GM23338 (cell line): ENCODE data around the gene CYP20A1. TPM values are rescaled to one million over a fixed set of nuclear protein-coding genes. Genes with fewer than 3 reads are reported as not detected.

Experiments
- ATAC-seq: fragments of 200-7000 bp; cut with Tn5 transposase; 3 replicates; pipeline ENCODE4 v1.9.1; 2020
- DNase-seq: peaks from one replicate; pipeline ENCODE4 v3.0.0-alpha.2; 2015; ENCODE audit warnings: low spot score
- H2AFZ ChIP-seq: fragments of 200-600 bp; sonication (generic); 2 replicates; pipeline ENCODE4 v1.8.0; 2016; ENCODE audit warnings: antibody characterized with exemption, mild to moderate bottlenecking, moderate library complexity
- H3F3A ChIP-seq: fragments of 200-600 bp; sonication (generic); replicated peaks from 2 replicates; pipeline ENCODE4 v1.8.0; 2017; ENCODE audit warnings: antibody characterized with exemption, mixed run types, low read depth
- H3K27ac ChIP-seq: fragments of 200-600 bp; sonication (generic); 2 replicates; pipeline ENCODE4 v1.6.1; 2016; ENCODE audit warnings: low read depth
- H3K27me3 ChIP-seq: fragments of 200-600 bp; sonication (generic); 2 replicates; pipeline ENCODE4 v1.8.0; 2016; ENCODE audit warnings: mild to moderate bottlenecking, mixed run types, moderate library complexity; ENCODE audit not compliant: insufficient read depth
- H3K36me3 ChIP-seq: fragments of 200-600 bp; sonication (generic); 2 replicates; pipeline ENCODE4 v1.8.0; 2016; ENCODE audit warnings: mild to moderate bottlenecking; ENCODE audit not compliant: insufficient read depth
- H3K4me1 ChIP-seq: fragments of 200-600 bp; sonication (generic); 2 replicates; pipeline ENCODE4 v1.8.0; 2016; ENCODE audit warnings: mild to moderate bottlenecking, moderate library complexity; ENCODE audit not compliant: insufficient read depth
- H3K4me2 ChIP-seq: fragments of 200-600 bp; sonication (generic); 2 replicates; pipeline ENCODE4 v1.7.1; 2017; ENCODE audit warnings: mixed run types
- H3K4me3 ChIP-seq: fragments of 200-600 bp; sonication (generic); 2 replicates; pipeline ENCODE4 v1.6.1; 2016; ENCODE audit warnings: mixed run types
- H3K79me2 ChIP-seq: fragments of 200-600 bp; sonication (generic); replicated peaks from 2 replicates; pipeline ENCODE4 v1.8.0; 2017; ENCODE audit warnings: mild to moderate bottlenecking; ENCODE audit not compliant: insufficient read depth
- H3K9me2 ChIP-seq: fragments of 200-600 bp; sonication (generic); 2 replicates; pipeline ENCODE4 v1.8.0; 2017; ENCODE audit not compliant: insufficient read depth
- H4K20me1 ChIP-seq: fragments of 200-600 bp; sonication (generic); replicated peaks from 2 replicates; pipeline ENCODE4 v1.8.0; 2017; ENCODE audit warnings: mild to moderate bottlenecking; ENCODE audit not compliant: insufficient read depth
- H3K27ac Mint-ChIP-seq: 2 replicates; pipeline ENCODE4 v1.8.0; 2020; ENCODE audit warnings: inconsistent platforms, mild to moderate bottlenecking, moderate library complexity, mixed read lengths
- H3K27me3 Mint-ChIP-seq: 3 replicates; pipeline ENCODE4 v1.8.0; 2022; ENCODE audit warnings: low read depth, mild to moderate bottlenecking, moderate library complexity, mixed read lengths, inconsistent platforms; ENCODE audit not compliant: insufficient read depth, poor library complexity
- H3K36me3 Mint-ChIP-seq: 3 replicates; pipeline ENCODE4 v1.8.0; 2021; ENCODE audit warnings: low read depth, mild to moderate bottlenecking, inconsistent platforms, moderate library complexity, mixed read lengths
- H3K4me1 Mint-ChIP-seq: 3 replicates; pipeline ENCODE4 v1.8.0; 2020; ENCODE audit warnings: mild to moderate bottlenecking, inconsistent platforms, mixed read lengths
- H3K4me3 Mint-ChIP-seq: 3 replicates; pipeline ENCODE4 v1.8.0; 2021; ENCODE audit warnings: moderate library complexity, mild to moderate bottlenecking, inconsistent platforms, mixed read lengths
- H3K9me3 Mint-ChIP-seq: 3 replicates; pipeline ENCODE4 v1.8.0; 2020; ENCODE audit warnings: moderate library complexity, mild to moderate bottlenecking, inconsistent platforms, mixed read lengths
- CREB1 ChIP-seq: fragments of 250-450 bp; sonication (Bioruptor Pico); IDR thresholded peaks from 2 replicates; pipeline ENCODE4 v1.5.0; 2020; ENCODE audit warnings: low read depth, mild to moderate bottlenecking, moderate library complexity
- EZH2 ChIP-seq: fragments of 200-600 bp; sonication (generic); IDR thresholded peaks from one replicate; pipeline ENCODE4 v1.8.0; 2017; ENCODE audit warnings: antibody characterized with exemption, mild to moderate bottlenecking, low read depth; ENCODE audit not compliant: unreplicated experiment
- JUNB ChIP-seq: IDR thresholded peaks from one replicate; pipeline ENCODE4 v1.6.1; 2016; ENCODE audit warnings: antibody characterized with exemption; ENCODE audit not compliant: unreplicated experiment
- NANOG ChIP-seq: IDR thresholded peaks from 2 replicates; pipeline ENCODE4 v1.6.1; 2016; ENCODE audit warnings: antibody characterized with exemption, borderline replicate concordance
- STAT1 ChIP-seq: IDR thresholded peaks from one replicate; pipeline ENCODE4 v1.6.1; 2016; ENCODE audit warnings: antibody characterized with exemption; ENCODE audit not compliant: unreplicated experiment
- ZNF331 ChIP-seq: fragments of 250-450 bp; sonication (Bioruptor Pico); IDR thresholded peaks from 2 replicates; pipeline ENCODE4 v1.5.0; 2020; ENCODE audit warnings: low read depth, mild to moderate bottlenecking, moderate library complexity
- polyA plus RNA-seq: library from polyadenylated mRNA; unstranded; fragments of >200 nt; fragmentation: Nextera tagmentation; extraction: Ambion mirVana; gene quantifications from 2 replicates; pipeline ENCODE4 v1.2.1, GENCODE V29; 2016
- total RNA-seq: library from RNA; depleted of rRNA; stranded (reverse); fragments of >200 nt; shearing (Covaris generic); gene quantifications from 2 replicates; pipeline ENCODE4 v1.2.3, GENCODE V29; 2014
- TF ChIP-seq, protein P1 (sequence below): fragments of 250-450 bp; sonication (Bioruptor Pico); IDR thresholded peaks from 2 replicates; pipeline ENCODE4 v1.5.0; 2020; ENCODE audit warnings: mild to moderate bottlenecking, moderate library complexity
- TF ChIP-seq, protein P2 (sequence below), 2 experiments: fragments of 200-600 bp in 1 of 2; sonication (generic) in 1 of 2; conservative IDR thresholded peaks; 2 replicates each; pipeline versions ENCODE4 v1.5.1 to v1.6.1; 2016 to 2017; ENCODE audit warnings: antibody characterized with exemption in 2 of 2, low read depth in 2 of 2, mild to moderate bottlenecking in 2 of 2, moderate library complexity in 1 of 2

Gene CYP20A1
- total and polyA plus RNA-seq, 2 experiments from 2014 or later: 17.0 to 21.0 TPM

DNA sequence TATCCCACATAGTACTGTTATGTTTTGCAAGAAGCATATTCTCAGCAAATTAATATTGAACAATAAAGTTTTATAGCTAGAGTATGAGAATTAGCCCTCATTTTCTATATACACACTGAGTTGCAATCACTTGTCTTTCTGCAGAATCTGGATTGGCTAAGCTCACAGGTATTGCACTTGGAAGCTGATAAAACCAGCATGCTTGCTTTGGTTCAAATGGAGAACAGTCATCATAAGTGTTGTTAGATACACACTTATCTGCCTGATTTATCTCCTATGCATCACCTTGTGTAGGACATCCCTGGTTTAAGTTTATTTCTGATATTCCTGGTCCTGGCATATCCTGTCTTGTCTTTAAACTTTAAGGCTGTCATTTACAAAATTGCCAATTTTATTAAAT is 38.0 kb upstream of the CYP20A1 start (continued):
- TF ChIP-seq, protein P1, sequence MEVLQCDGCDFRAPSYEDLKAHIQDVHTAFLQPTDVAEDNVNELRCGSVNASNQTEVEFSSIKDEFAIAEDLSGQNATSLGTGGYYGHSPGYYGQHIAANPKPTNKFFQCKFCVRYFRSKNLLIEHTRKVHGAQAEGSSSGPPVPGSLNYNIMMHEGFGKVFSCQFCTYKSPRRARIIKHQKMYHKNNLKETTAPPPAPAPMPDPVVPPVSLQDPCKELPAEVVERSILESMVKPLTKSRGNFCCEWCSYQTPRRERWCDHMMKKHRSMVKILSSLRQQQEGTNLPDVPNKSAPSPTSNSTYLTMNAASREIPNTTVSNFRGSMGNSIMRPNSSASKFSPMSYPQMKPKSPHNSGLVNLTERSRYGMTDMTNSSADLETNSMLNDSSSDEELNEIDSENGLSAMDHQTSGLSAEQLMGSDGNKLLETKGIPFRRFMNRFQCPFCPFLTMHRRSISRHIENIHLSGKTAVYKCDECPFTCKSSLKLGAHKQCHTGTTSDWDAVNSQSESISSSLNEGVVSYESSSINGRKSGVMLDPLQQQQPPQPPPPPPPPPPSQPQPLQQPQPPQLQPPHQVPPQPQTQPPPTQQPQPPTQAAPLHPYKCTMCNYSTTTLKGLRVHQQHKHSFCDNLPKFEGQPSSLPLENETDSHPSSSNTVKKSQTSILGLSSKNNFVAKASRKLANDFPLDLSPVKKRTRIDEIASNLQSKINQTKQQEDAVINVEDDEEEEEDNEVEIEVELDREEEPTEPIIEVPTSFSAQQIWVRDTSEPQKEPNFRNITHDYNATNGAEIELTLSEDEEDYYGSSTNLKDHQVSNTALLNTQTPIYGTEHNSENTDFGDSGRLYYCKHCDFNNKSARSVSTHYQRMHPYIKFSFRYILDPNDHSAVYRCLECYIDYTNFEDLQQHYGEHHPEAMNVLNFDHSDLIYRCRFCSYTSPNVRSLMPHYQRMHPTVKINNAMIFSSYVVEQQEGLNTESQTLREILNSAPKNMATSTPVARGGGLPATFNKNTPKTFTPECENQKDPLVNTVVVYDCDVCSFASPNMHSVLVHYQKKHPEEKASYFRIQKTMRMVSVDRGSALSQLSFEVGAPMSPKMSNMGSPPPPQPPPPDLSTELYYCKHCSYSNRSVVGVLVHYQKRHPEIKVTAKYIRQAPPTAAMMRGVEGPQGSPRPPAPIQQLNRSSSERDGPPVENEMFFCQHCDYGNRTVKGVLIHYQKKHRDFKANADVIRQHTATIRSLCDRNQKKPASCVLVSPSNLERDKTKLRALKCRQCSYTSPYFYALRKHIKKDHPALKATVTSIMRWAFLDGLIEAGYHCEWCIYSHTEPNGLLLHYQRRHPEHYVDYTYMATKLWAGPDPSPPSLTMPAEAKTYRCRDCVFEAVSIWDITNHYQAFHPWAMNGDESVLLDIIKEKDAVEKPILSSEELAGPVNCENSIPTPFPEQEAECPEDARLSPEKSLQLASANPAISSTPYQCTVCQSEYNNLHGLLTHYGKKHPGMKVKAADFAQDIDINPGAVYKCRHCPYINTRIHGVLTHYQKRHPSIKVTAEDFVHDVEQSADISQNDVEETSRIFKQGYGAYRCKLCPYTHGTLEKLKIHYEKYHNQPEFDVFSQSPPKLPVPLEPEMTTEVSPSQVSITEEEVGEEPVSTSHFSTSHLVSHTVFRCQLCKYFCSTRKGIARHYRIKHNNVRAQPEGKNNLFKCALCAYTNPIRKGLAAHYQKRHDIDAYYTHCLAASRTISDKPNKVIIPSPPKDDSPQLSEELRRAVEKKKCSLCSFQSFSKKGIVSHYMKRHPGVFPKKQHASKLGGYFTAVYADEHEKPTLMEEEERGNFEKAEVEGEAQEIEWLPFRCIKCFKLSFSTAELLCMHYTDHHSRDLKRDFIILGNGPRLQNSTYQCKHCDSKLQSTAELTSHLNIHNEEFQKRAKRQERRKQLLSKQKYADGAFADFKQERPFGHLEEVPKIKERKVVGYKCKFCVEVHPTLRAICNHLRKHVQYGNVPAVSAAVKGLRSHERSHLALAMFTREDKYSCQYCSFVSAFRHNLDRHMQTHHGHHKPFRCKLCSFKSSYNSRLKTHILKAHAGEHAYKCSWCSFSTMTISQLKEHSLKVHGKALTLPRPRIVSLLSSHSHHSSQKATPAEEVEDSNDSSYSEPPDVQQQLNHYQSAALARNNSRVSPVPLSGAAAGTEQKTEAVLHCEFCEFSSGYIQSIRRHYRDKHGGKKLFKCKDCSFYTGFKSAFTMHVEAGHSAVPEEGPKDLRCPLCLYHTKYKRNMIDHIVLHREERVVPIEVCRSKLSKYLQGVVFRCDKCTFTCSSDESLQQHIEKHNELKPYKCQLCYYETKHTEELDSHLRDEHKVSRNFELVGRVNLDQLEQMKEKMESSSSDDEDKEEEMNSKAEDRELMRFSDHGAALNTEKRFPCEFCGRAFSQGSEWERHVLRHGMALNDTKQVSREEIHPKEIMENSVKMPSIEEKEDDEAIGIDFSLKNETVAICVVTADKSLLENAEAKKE (CRISPR knock-in tag): no peak
- TF ChIP-seq JUNB (no peak), STAT1 (no peak), NANOG (no peak)
- TF ChIP-seq, protein P2, sequence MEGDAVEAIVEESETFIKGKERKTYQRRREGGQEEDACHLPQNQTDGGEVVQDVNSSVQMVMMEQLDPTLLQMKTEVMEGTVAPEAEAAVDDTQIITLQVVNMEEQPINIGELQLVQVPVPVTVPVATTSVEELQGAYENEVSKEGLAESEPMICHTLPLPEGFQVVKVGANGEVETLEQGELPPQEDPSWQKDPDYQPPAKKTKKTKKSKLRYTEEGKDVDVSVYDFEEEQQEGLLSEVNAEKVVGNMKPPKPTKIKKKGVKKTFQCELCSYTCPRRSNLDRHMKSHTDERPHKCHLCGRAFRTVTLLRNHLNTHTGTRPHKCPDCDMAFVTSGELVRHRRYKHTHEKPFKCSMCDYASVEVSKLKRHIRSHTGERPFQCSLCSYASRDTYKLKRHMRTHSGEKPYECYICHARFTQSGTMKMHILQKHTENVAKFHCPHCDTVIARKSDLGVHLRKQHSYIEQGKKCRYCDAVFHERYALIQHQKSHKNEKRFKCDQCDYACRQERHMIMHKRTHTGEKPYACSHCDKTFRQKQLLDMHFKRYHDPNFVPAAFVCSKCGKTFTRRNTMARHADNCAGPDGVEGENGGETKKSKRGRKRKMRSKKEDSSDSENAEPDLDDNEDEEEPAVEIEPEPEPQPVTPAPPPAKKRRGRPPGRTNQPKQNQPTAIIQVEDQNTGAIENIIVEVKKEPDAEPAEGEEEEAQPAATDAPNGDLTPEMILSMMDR (conservative IDR thresholded peaks at IDR 0.05; ENCODE audit: low read depth in 2 of 2): no peak

DNA sequence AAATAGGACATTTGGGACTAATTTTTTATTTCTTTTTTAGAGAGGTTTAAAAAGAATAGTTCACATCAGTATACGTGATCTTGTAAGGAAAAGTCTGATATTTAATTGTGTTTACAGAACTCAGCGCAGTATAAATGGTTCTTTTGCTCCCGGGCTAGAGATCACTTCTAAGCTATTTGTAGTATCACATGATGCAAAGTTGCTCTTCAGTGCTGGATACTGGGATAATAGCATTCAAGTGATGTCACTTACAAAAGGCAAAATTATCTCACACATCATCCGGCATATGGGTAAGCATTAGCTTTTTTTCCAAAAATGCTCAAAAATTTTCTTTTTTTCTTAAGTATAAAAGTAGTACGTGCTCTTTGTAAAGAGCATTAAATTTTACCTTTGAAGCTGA is 37.4 kb upstream of the CYP20A1 start:
- H3K27me3 ChIP-seq: no peaks in the 10 kb centered on the region
- H2AFZ ChIP-seq: no peak overlapping the region
- peaks cover 8% of the 10 kb centered on the region for H3K27me3 Mint-ChIP-seq
- peaks cover 5% of the 10 kb centered on the region; the same call in 1 of the 3 replicates for H3K9me3 Mint-ChIP-seq
- no peak overlapping the region for H3K27ac ChIP-seq
- no peaks in the 10 kb centered on the region for H3K9me2 ChIP-seq
- H3K4me2 ChIP-seq: no peak overlapping the region
- no peak overlapping the region for H3K4me3 Mint-ChIP-seq
- DNase-seq (no peak), ATAC-seq (no peak)
- no peak overlapping the region for H3K4me3 ChIP-seq
- H3K4me1 Mint-ChIP-seq: no peaks in the 10 kb centered on the region
- no peaks in the 10 kb centered on the region for H3F3A ChIP-seq
- H4K20me1 ChIP-seq: 0 out of 2 replicates have a peak, but pooled peaks cover 3% of the 10 kb centered on the region
- no peaks in the 10 kb centered on the region for H3K4me1 ChIP-seq
- no peak overlapping the region for H3K27ac Mint-ChIP-seq
- no peaks in the 10 kb centered on the region for H3K36me3 ChIP-seq
- no peaks in the 10 kb centered on the region for H3K79me2 ChIP-seq
- H3K36me3 Mint-ChIP-seq: peaks cover 17% of the 10 kb centered on the region
- TF ChIP-seq CREB1 (CRISPR knock-in tag) (no peak), JUNB (no peak), EZH2 (no peak), NANOG (no peak), ZNF331 (CRISPR knock-in tag) (no peak)
- TF ChIP-seq, protein P1 (CRISPR knock-in tag): no peak
